Activated CD8-positive, alpha-beta memory T cell treated with anti-CD3 and anti-CD28 coated beads for 36 hours (primary cell): ENCODE results near the gene PRRT1. TPM values are rescaled to one million over a fixed set of nuclear protein-coding genes. Genes with fewer than 3 reads are reported as not detected.

Source experiments
- CTCF ChIA-PET: fragments of 350-600 bp; sonication (Branson Sonifier 250); formaldehyde crosslinking; loops from one replicate; lab custom pipeline; 2021; ENCODE audit warnings: antibody characterized with exemption; lab: Charles Lee
- POLR2A ChIA-PET: fragments of 350-600 bp; sonication (Branson Sonifier 250); formaldehyde crosslinking; loops from one replicate; lab custom pipeline; 2021; ENCODE audit warnings: antibody characterized with exemption; lab: Charles Lee
- total RNA-seq, 2 experiments: library from RNA; stranded (reverse); gene quantifications; one replicate each; pipeline ENCODE4 v1.2.3, GENCODE V29; 2021

Gene PRRT1
- under 1 TPM; 0.61 TPM for total RNA-seq

DNA sequence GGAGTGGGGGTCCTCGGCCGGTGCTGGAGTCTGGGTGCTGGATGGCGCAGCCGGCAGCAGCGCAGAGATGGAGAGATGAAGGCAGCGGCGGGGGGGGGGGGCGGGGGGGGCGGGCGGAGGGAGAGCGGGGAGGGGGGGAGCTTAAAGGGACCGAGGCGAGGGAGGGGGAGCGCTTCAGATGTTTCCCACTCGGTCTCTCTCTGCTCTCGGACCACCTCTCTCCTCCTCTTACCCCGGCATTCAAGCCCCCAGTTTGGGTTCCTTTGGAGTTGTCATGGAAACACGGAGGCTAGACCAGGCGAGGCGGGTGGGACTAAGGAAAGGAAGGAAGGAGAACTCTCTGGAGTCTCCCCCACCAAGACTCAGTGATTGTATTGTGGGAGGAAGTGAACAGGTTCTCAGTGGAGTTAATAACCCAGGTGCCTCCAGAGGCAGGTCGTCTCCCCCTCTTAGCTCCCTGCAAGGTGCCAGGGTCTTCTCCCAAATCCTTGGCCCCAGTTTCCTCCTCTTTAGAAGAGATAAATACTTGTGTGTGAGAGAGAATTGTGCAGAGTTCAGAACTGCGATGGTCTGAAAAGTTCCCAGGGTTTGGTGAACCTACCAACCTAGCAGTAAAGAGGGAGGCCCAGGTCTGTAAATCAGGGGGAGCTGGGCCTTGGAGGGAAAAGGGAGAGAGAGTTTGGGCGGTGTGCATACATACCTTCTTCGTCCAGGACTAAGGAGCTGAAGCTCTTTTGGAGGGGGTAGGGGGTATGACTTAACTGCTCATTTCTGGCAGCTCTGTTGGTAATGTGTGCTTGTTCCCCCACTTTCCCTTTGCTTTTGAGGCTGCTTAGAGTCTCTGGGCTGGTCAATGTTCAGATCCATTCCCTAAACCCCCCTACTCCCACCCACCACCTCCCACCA lies at the start of gene PRRT1:
Gene PRRT1 (minus strand): TSS at position 77 of the 906 bp plus-strand sequence. CDS start 112 bp downstream, outside the sequence.
- ChIA-PET CTCF (interaction anchor here (0.7 to 1.3 kb wide), 2 partner anchors 33 to 43 kb away, joined by 3 read pairs; no protein-coding TSS in a partner anchor), POLR2A (interaction anchor here (0.6 to 0.7 kb wide), 2 partner anchors 33 to 112 kb away, joined by 3 read pairs; no protein-coding TSS in a partner anchor)

GRCh38 chr6:32200711-32201475 lies 49.2 kb upstream of the PRRT1 start:
- POLR2A ChIA-PET = no interaction called here
- CTCF ChIA-PET = no interaction called here

- ChIA-PET CTCF (no interaction called here), POLR2A (no interaction called here)
These were observed 47.1 kb upstream of the PRRT1 start for GRCh38 chr6:32198866-32199265.

DNA sequence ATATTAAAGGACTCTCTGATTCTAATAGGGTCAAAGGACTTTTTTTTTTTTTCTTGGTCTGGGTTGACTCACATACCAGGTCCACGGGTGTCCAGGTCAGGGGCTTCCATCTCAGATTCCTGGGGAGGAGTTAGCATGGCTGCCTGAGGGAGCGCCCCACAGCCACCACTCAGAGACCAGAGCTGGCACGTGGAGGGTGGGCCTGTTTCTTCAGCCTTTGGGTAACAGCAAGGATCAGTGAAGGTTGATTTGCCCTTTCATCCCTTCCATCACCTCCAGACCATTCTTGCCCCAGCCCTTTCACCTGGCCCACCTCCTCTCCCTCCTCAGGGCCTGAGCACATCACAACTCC lies 46.6 kb upstream of the PRRT1 start:
- ChIA-PET CTCF (no interaction called here), POLR2A (interaction anchor here (0.7 kb wide), 1 partner anchor 1073 kb away, joined by 7 read pairs; the partner anchor contains the start of genes RPS18 and VPS52)

- ChIA-PET CTCF (interaction anchor here (0.6 to 0.7 kb wide), 3 partner anchors 82 to 788 kb away, joined by 3 read pairs; no protein-coding TSS in a partner anchor), POLR2A (interaction anchor here (0.6 kb wide), 1 partner anchor 1395 kb away, joined by 3 read pairs; no protein-coding TSS in a partner anchor)
These were observed 45.2 kb upstream of the PRRT1 start for GRCh38 chr6:32196682-32197616.

DNA sequence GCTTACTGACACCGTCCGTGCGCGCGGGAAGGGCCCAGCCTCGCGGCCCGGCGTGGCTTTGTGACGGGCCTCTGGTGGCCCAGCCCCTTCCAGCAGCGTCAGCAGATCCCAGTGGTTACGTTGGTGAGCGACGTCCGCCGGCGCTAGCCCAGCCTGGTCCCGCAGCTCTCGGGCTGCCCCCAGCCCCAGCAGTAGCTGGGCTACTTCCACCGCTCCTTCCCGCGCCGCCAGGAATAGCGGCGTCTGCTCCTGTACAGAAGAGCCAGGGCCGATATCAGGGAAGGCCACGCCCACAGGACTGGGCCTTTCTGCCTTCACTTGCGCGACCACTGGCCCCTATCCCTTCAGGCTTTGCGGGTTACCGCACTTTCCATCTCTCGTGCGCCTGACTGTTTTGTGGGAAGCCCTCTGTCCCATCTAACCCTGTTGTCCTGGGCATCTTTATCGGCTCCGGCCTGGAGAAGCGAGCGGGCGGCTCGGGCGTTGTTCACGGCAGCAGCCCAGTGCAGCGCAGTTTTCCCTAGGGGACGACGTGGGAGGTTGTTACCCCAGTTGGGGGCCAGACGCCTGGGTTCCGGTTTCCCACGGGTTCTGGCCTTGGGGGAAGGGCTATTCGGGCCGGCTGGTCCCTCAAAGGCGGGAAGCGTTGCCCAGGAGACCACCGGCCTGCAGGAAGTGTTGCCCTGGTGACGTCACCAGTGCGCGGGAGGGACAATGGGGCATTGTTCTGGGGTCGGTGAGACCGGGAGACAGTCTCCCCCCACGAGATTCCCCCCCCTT lies 44.4 kb upstream of the PRRT1 start:
- POLR2A ChIA-PET = interaction anchor here (0.6 to 1.4 kb wide), 5 partner anchors 17 to 1396 kb away, joined by 3 to 11 read pairs (median 5); partner anchors contain the start of gene ATF6B
- CTCF ChIA-PET = interaction anchor here (0.6 to 1.7 kb wide), 9 partner anchors 9 to 788 kb away, joined by 3 to 6 read pairs (median 3); partner anchors contain the start of genes AGPAT1 and ATF6B

GRCh38 chr6:32195652-32195901 lies 43.8 kb upstream of the PRRT1 start:
- ChIA-PET CTCF (interaction anchor here (0.5 to 1.7 kb wide), 8 partner anchors 9 to 68 kb away, joined by 3 to 6 read pairs (median 4); partner anchors contain the start of genes AGPAT1 and ATF6B), POLR2A (interaction anchor here (1.0 to 1.4 kb wide), 3 partner anchors 16 to 646 kb away, joined by 3 to 11 read pairs (median 6); partner anchors contain the start of gene ATF6B)

DNA sequence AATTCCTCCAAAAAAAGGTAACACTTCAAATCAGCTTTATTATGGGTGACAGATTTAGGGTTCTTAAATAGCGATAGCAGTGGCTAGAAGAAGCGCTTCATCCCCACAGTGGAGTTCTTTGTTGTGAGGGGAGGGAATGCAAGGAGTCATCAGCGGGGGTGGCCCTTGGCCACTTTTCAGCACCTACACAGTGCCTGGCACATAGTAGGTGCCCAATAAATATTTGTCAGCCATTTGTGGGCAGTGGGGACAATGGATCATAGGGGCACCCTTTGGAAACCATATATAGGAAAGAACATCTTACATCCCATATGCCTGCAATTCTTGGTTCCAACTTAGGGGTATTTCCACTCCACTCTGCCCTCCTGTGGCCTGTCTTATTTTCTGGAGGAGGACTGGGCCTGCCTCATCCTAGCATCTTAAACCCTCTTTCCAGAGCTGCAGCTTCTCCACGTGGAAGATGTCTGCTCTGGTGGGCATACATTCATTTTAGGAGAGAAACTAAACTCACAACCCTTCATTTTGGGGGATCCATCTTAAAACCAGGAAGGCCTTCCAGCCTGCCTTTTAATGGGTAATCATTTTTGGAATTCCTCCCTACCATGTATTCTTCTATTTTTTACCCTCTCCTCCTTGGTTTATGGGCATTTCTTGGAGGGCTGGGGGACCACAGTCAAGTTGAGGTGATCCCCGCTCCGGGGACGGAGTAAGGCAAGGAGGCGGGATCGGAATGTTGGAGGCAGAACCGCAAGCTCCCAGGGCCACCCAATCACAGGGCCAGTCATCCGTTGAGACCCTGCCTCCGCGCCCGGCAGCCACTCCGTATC lies 43.3 kb upstream of the PRRT1 start:
- ChIA-PET POLR2A (interaction anchor here (1.0 to 1.4 kb wide), 3 partner anchors 16 to 647 kb away, joined by 3 to 11 read pairs (median 6); partner anchors contain the start of gene ATF6B), CTCF (interaction anchor here (0.5 to 1.7 kb wide), 8 partner anchors 8 to 68 kb away, joined by 3 to 6 read pairs (median 4); partner anchors contain the start of genes AGPAT1 and ATF6B)

- ChIA-PET CTCF (interaction anchor here (1.7 kb wide), 1 partner anchor 12 kb away, joined by 5 read pairs; no protein-coding TSS in a partner anchor), POLR2A (no interaction called here)
These were observed 42.6 kb upstream of the PRRT1 start for GRCh38 chr6:32194388-32194787.

- POLR2A ChIA-PET = interaction anchor here (1.3 to 1.8 kb wide), 2 partner anchors 14 to 17 kb away, joined by 4 to 7 read pairs; no protein-coding TSS in a partner anchor
- CTCF ChIA-PET = interaction anchor here (1.3 to 1.9 kb wide), 2 partner anchors 14 to 72 kb away, joined by 3 to 7 read pairs; partner anchors contain the start of gene RNF5
These were observed 41.4 kb upstream of the PRRT1 start for GRCh38 chr6:32193096-32193495.

DNA sequence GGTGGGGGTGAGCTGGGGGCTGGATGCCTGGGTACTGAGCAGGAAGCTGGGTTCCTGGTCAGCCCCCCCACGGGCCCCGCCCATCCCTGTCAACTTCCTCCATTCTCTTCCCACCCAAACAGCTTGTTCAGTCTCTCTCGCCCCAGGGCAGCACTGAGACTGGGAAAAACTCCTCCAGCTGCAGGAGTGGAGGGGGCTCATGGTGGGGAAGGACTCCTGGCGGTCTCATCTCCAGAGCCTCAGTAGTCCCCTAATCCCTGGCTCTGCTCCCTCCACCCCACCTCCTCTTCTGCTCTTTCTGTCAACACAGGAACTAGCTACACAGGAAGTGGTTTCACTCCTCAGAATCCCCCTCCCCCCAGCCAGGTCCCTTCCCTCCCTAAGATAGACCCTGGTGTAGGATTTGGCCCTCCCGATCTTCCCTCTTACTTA lies 40.9 kb upstream of the PRRT1 start, which contains the start of gene GPSM3:
Gene GPSM3 (minus strand): TSS at position 36 of the 432 bp plus-strand sequence. CDS start 130 bp downstream, outside the sequence.
- POLR2A ChIA-PET = interaction anchor here (1.3 to 1.8 kb wide), 2 partner anchors 14 to 16 kb away, joined by 4 to 7 read pairs; no protein-coding TSS in a partner anchor

GRCh38 chr6:32191696-32192607 lies 40.2 kb upstream of the PRRT1 start:
- POLR2A ChIA-PET = interaction anchor here (0.9 to 1.8 kb wide), 3 partner anchors 9 to 16 kb away, joined by 3 to 7 read pairs (median 4); no protein-coding TSS in a partner anchor
- CTCF ChIA-PET = interaction anchor here (0.5 to 1.9 kb wide), 3 partner anchors 13 to 71 kb away, joined by 3 to 7 read pairs (median 7); partner anchors contain the start of gene RNF5

More for the DNA sequence above, 40.9 kb upstream of the PRRT1 start, which contains the start of gene GPSM3:
- CTCF ChIA-PET = interaction anchor here (1.3 to 1.9 kb wide), 2 partner anchors 14 to 72 kb away, joined by 3 to 7 read pairs; partner anchors contain the start of gene RNF5

DNA sequence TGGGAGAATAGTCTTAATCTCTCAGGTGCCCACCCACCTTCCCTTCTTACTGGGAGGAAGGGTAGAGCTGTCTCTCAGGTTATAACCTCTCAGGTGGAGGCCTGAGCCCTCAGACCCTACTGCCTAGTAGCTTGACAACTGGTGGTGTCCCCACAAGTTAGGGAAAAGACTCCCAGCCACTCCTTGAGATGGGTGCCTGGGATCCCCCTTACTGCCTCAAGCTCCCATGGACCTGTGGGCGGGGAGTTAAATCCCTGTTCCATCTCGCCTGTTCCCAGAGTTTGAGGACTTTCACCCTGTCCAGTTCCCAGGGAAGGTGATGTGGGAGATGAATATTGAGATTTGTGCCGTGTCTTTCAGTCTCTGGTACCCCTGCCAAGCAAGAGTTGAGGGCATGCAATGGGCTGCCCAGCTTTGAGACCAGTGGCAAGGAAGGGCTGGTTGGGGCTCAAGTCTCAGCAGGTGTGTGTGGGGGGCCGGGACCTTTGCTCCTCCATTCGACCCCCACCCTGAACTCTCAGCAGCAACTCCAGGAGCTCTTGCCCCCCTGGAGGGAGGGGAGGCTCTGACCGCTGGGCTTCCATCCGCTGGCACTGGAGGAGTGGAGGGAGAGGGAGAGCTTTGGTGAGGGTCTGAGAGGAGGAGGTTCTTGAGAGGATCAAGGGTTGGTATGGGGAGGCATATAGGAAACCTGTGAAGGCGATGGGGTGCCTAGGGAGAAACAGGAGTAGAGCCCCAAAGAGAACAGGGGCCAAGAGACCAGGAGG lies 39.4 kb upstream of the PRRT1 start:
- ChIA-PET POLR2A (interaction anchor here (0.5 to 0.9 kb wide), 2 partner anchors 8 to 293 kb away, joined by 3 to 4 read pairs; no protein-coding TSS in a partner anchor), CTCF (interaction anchor here (1.4 kb wide), 1 partner anchor 73 kb away, joined by 5 read pairs; no protein-coding TSS in a partner anchor)
